Brain microvascular endothelial cell (primary cell): ENCODE data around the gene SPATA22.
A peak's percentile ranks its signal among the peaks of the same experiment; 100 is the strongest.
"Not testable (repeated sequence)": the region's sequence is repeated elsewhere in the genome, so short reads cannot be mapped to it uniquely, and the experiment has no call there.

Source experiments
- DNase-seq: peaks from one replicate; pipeline ENCODE4 v3.0.0-alpha.2; 2020
- H3K27ac ChIP-seq: fragments of 250-450 bp; sonication (Bioruptor Pico); 2 replicates; pipeline ENCODE4 v1.5.1; 2020; ENCODE audit warnings: mild to moderate bottlenecking, moderate library complexity
- H3K27me3 ChIP-seq: fragments of 250-450 bp; sonication (Bioruptor Pico); replicated peaks from 2 replicates; pipeline ENCODE4 v1.5.1; 2020; ENCODE audit warnings: mild to moderate bottlenecking
- H3K36me3 ChIP-seq: fragments of 250-450 bp; sonication (Bioruptor Pico); replicated peaks from 2 replicates; pipeline ENCODE4 v1.5.1; 2020; ENCODE audit warnings: mild to moderate bottlenecking
- H3K4me3 ChIP-seq: 2 replicates; pipeline ENCODE4 v1.5.1; 2011; ENCODE audit warnings: low read depth, mild to moderate bottlenecking, control low read depth, low read length, moderate library complexity
- CTCF ChIP-seq: IDR thresholded peaks from 2 replicates; pipeline ENCODE4 v1.5.1; 2011; ENCODE audit warnings: low read depth, mild to moderate bottlenecking, moderate library complexity, low read length, control low read depth, inconsistent platforms; ENCODE audit errors: missing control alignments
- in situ Hi-C: cut with HindIII; loops from 2 replicates; pipeline ENCODE4 v1.10.0; 2017; ENCODE audit warnings: low sequenced_read_pairs, low pct_ligation_motif_present

The SPATA22 gene

GRCh38 chr17:3469529-3469928 lies 2.1 kb downstream of the SPATA22 start:
- no peak for DNase-seq
- no peak for TF ChIP-seq CTCF
- no peak overlapping the region for H3K4me3 ChIP-seq
- H3K27me3 ChIP-seq: no peaks in the 10 kb centered on the region
- H3K27ac ChIP-seq: no peak overlapping the region
- in situ Hi-C loops: no loop called here
- no peaks in the 10 kb centered on the region for H3K36me3 ChIP-seq

GRCh38 chr17:3466355-3466754 lies 5.3 kb downstream of the SPATA22 start:
- H3K27ac ChIP-seq, H3K27me3 ChIP-seq, H3K36me3 ChIP-seq, DNase-seq, H3K4me3 ChIP-seq, in situ Hi-C loops: not testable (repeated sequence)

DNA sequence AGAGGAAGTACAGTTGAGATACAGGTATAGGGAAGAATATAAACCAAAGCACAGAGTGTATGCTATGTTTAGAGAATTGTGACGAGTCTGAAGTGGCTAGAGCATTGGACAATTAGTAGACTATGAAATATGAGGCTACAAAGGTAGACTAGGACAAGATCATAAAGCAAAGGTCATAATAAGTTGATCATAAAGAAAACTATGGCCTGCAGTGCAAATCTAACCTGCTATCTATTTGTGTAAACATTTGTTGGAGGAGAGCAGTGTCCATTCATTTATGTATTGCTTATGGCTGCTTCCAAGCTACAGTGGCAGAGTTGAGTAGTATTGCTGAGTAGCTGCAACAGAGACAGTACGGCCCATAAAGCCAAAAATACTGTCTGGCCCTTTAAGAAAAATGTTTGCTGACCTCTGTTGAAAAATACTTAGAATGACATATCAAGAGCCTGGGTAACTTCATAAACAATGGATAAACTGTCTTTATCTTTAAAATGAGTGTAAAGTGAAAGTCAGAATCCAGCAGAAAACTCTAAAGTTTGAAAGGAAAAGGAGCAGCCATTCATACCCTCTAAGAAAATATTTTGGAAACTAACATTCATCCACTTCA lies 23.5 kb downstream of the SPATA22 start:
- Histone ChIP-seq H3K27ac (no peak overlapping the region), H3K4me3 (no peak overlapping the region), H3K36me3 (no peaks in the 10 kb centered on the region), H3K27me3 (no peaks in the 10 kb centered on the region)
- in situ Hi-C loops: no loop called here
- no peak for DNase-seq
- no peak for TF ChIP-seq CTCF

DNA sequence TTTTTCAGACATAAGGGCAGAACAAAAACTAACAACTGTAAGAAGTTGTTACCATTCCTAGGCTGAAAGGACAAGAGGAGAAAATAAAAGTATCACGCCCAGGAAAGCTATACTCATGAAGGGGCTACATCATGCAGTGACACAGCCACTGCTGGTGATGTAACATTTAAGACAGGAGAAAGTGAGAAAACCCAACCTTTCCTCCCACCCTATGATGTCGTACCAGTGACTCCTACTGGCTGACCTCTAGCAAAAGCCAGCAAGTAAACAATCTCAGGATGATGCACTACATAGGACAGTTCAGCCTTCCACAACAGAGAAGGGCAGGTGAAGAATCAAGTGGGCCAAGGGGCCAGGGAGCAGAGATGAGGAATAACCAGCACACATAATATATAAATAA lies 24.0 kb downstream of the SPATA22 start:
- TF ChIP-seq CTCF: peak; percentile 16
- no peak for DNase-seq
- no peaks in the 10 kb centered on the region for H3K27me3 ChIP-seq
- H3K36me3 ChIP-seq: no peaks in the 10 kb centered on the region
- no peak overlapping the region for H3K4me3 ChIP-seq
- in situ Hi-C loops: no loop called here
- H3K27ac ChIP-seq: no peak overlapping the region

DNA sequence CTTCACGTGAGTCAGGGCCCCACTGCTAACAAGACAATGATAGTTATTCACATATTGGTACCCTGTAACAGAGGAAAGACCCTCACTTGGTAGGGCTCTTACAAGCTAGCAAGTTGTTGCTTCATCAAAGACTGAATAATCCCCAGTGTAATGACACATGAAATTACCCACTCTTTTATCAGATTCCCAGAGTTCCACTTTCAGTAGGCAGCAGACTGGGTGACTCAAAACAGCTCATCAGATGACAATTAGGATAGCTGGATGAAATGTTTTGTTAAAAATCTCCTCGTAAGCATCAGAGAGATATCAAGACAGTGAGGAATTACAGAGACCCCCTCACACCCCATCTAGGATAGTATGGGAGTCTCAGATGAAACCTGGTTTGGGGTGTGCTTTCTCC lies 31.2 kb downstream of the SPATA22 start:
- Histone ChIP-seq H3K4me3 (no peak overlapping the region), H3K27ac (no peak overlapping the region), H3K27me3 (no peaks in the 10 kb centered on the region), H3K36me3 (no peaks in the 10 kb centered on the region)
- DNase-seq: no peak
- no peak for TF ChIP-seq CTCF
- in situ Hi-C loops: no loop called here

- in situ Hi-C loops: no loop called here
- H3K27ac ChIP-seq: no peak overlapping the region
- TF ChIP-seq CTCF: no peak
- H3K4me3 ChIP-seq: no peak overlapping the region
- H3K27me3 ChIP-seq: no peaks in the 10 kb centered on the region
- no peak for DNase-seq
- no peaks in the 10 kb centered on the region for H3K36me3 ChIP-seq
Measured at GRCh38 chr17:3438368-3438767, 33.3 kb downstream of the SPATA22 start.
